ENCODE results near the gene EIF2AK3.
"Not testable (repeated sequence)": the region's sequence is repeated elsewhere in the genome, so short reads cannot be mapped to it uniquely, and the experiment has no call there.

EIF2AK3 gene

GRCh38 chr2:88627055-88627855, at the start of gene EIF2AK3:
EIF2AK3 (minus strand) TSS chr2:88627464; CDS start chr2:88627274, 190 bp downstream.
- DNase-seq = peak; percentile 96

DNA sequence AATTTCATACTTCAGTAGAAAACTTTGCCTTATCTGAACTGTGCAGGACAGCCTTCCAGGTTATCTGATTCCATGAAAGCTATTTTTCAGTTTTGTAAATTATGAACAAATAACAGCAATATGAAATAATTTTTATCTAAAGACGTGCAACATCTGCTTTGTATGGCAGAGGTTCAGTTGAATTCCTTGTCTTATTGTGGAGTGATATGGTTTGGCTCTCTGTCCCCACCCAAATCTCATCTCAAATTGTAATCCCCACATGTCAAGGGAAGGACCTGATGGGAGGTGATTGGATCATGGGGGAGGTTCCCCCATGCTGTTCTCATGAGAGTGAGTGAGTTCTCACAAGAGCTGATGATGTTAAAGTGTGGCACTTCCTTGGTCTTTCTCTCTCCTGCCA, 46.1 kb upstream of the EIF2AK3 start:
- DNase-seq = no peak

GRCh38 chr2:88671786-88672427, 44.6 kb upstream of the EIF2AK3 start:
- no peak for DNase-seq

GRCh38 chr2:88669482-88670214, 42.4 kb upstream of the EIF2AK3 start:
- no peak for DNase-seq

GRCh38 chr2:88668862-88669261, 41.6 kb upstream of the EIF2AK3 start:
- no peak for DNase-seq

DNA sequence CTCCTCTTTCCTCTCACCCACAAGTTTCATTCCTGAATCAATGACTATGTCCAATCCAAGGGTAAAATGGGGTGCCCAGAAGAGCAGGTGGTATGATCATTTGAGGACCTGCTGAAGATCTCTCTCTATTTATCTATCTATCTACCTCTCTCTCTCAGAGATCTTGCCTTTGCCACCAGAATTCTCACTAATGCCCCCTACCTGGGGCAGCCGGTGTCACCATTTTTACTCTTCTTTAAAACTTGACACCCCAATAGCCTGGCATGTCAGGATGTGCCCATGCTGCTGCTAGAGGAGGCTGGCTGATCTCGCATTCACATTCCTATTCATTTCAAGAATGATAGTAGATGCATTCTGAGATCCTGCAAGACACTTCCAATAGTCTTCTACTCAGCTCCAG, 40.0 kb upstream of the EIF2AK3 start:
- no peak for DNase-seq

- no peak for DNase-seq
These were observed 39.3 kb upstream of the EIF2AK3 start for GRCh38 chr2:88666576-88666975.

GRCh38 chr2:88660622-88661021, 33.4 kb upstream of the EIF2AK3 start:
- DNase-seq = no peak

DNA sequence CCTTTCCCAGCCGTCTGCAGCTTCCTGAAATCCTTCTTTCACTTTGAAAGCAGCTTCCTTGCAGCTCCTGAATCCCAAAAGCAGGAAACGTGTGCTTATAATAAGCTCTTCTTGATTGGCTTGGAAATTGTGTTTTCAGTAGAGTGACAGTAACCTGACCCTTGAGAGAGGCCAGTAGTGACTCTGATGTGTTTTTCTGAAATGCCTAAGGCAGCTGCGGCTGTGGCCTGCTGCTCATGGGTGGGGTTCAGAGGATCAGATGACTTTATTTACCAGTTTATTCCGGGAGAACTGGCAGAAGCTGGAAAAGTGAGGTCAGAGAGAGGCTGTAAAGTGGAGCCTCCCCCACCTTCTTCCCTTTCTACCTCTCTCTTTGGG, 32.3 kb upstream of the EIF2AK3 start:
- DNase-seq = no peak

- no peak for DNase-seq
These were observed 31.7 kb upstream of the EIF2AK3 start for GRCh38 chr2:88658881-88659537.

DNA sequence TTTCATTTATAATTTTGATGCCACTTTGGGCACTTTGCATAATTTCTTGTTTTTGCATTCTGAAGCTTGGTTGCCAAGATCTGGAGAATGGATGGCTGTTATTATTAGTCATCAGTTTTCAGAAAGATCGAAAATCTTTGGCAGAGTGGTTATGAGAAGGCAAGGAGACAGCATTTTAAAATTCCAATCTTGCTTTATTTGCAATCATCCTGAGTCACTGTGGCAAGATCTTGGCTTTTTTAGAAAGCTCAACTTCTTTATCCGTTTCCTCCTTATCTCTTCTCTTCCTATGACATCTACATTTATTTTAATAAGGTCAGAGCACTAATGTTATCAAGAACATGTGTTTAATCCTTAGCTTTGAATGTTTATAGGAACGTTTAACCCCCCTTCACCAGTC, 31.1 kb upstream of the EIF2AK3 start:
- no peak for DNase-seq

- DNase-seq = no peak
These were observed 29.9 kb upstream of the EIF2AK3 start for GRCh38 chr2:88657131-88657530.

DNA sequence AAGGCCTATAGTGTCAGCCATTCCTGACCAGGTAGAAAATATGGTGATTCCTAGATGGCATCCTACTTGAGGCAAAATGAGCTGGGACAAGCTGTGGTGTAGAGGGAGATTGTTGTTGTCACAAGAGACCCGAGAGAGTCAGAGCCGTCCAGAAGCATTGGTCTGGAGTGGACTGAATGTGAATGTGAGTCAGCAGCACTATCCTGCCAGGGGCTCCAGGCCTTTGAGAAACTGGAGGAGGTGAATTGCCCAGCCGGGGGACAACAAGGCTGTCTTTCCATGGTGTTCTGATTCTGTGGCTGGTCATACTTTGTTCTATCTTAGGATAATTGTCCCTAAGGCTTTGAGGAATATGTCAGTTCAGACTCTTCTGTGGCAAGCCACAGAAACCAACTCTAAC, 29.4 kb upstream of the EIF2AK3 start:
- DNase-seq = no peak

- DNase-seq = no peak
These were observed 27.4 kb upstream of the EIF2AK3 start for GRCh38 chr2:88654714-88655113.

- DNase-seq = no peak
These were observed 24.4 kb upstream of the EIF2AK3 start for GRCh38 chr2:88651646-88652045.

DNA sequence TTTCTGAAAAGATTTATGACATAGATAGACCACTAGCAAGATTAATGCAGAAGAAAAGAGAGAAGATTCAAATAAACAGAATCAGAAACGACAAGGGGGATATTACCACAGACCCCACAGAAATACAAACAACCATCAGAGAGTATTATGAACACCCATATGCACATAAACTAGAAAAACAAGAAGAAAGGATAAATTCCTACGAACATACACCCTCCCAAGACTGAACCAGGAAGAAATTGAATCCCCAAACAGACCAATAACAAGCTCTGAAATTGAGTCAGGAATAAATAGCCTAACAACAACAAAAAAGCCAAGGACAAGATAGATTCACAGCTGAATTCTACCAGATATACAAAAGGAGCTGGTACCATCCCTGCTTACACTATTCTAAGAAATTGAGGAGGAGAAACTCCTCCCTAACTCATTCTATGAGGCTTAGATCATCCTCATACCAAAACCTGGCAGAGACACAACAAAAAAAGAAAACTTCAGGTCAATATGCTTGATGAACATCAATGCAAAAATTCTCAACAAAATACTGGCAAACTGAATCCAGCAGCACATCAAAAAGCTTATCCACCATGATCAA, 18.1 kb upstream of the EIF2AK3 start:
- not testable (repeated sequence) for DNase-seq

DNA sequence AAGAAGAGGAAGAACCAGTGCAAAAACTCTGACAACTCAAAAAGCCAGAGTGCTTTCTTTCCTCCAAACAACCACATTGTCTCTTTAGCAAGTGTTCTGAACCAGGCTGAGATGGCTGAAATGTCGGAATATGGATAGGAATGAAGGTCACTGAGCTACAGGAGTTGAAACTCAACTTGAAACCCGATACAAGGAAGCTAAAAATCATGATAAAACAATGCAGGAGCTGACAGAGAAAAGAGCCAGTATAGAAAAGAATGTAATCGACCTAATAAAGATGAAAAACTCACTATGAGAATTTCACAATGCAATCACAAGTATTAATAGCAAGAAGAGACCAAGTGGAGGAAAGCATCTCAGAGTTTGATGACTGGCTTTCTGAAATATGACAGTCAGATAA, 15.0 kb upstream of the EIF2AK3 start:
- DNase-seq = no peak

- DNase-seq = no peak
These were observed 14.1 kb upstream of the EIF2AK3 start for GRCh38 chr2:88641330-88641729.

DNA sequence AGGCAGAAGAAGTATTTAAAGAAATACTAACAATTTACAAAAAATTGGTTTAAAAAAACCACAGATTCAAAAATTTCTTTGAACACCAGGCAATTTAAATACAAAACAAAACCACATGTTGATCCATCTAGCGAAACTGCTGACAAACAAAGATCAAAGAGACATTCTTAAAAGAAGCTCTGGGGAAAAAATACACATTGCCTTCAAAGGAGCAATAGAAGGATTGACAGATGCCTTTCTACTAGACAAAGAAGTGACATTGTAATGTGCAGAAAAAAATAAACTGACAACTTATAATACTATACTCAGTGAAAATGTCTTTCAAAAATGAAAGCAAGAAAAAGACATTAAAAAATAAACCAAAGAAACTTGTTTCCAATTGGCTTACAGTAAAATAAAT, 12.6 kb upstream of the EIF2AK3 start:
- DNase-seq = no peak

DNA sequence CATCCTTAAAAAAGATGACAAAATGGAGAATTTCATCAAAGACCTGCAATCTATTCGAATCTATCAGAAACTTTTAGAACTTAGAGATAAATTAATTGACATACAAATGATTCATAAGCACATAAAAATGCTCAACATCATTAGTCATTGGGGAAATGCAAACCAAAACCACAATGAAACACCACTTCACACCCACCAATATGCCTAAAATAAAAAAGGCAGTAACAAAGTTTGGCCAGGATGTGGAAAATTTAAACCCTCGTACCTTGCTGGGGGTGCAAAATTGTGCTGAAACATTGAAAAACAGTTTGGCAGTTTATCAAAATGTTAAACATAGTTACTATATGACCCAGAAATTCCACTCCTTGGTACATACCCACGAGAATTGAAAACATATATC, 11.5 kb upstream of the EIF2AK3 start:
- peak; percentile 9 for DNase-seq

GRCh38 chr2:88638123-88638650, 10.9 kb upstream of the EIF2AK3 start:
- DNase-seq = no peak

- no peak for DNase-seq
These were observed 10.2 kb upstream of the EIF2AK3 start for GRCh38 chr2:88637464-88637863.

- no peak for DNase-seq
These were observed 8.8 kb upstream of the EIF2AK3 start for GRCh38 chr2:88636026-88636425.
